Keratinocyte (primary cell): ENCODE results near the gene AGRN.

Experiments used
- EZH2 ChIP-seq: IDR thresholded peaks from one replicate; pipeline ENCODE4 v1.6.1; 2012; ENCODE audit warnings: inconsistent platforms, mild to moderate bottlenecking, low read length, moderate library complexity
- TF ChIP-seq, protein P1 (sequence below), 3 experiments: IDR thresholded peaks in 1 of 3; conservative IDR thresholded peaks in 1 of 3; optimal IDR thresholded peaks in 1 of 3; 2 replicates in 2 of 3; 3 replicates in 1 of 3; pipeline versions ENCODE3 to v1.5.1; 2011; ENCODE audit warnings: low read length in 3 of 3, mild to moderate bottlenecking in 3 of 3, moderate library complexity in 2 of 3, control low read depth in 1 of 3, inconsistent platforms in 1 of 3; ENCODE audit not compliant: insufficient read depth in 2 of 3; ENCODE audit errors: extremely low read depth in 1 of 3

DNA sequence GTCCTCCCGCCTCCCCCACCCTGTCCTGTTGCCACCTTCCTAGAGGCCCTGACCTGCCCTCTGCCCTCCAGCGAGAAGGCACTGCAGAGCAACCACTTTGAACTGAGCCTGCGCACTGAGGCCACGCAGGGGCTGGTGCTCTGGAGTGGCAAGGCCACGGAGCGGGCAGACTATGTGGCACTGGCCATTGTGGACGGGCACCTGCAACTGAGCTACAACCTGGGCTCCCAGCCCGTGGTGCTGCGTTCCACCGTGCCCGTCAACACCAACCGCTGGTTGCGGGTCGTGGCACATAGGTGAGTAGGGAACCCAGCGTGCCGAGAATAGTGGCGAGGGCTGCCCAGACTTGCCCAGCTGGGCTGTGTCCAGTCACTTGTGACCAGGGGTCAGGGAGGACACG lies 33.8 kb downstream of the AGRN start:
- TF ChIP-seq, protein P1, sequence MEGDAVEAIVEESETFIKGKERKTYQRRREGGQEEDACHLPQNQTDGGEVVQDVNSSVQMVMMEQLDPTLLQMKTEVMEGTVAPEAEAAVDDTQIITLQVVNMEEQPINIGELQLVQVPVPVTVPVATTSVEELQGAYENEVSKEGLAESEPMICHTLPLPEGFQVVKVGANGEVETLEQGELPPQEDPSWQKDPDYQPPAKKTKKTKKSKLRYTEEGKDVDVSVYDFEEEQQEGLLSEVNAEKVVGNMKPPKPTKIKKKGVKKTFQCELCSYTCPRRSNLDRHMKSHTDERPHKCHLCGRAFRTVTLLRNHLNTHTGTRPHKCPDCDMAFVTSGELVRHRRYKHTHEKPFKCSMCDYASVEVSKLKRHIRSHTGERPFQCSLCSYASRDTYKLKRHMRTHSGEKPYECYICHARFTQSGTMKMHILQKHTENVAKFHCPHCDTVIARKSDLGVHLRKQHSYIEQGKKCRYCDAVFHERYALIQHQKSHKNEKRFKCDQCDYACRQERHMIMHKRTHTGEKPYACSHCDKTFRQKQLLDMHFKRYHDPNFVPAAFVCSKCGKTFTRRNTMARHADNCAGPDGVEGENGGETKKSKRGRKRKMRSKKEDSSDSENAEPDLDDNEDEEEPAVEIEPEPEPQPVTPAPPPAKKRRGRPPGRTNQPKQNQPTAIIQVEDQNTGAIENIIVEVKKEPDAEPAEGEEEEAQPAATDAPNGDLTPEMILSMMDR (optimal IDR thresholded peaks at IDR 0.05 in 1 of 3, IDR thresholded peaks at IDR 0.05 in 1 of 3, conservative IDR thresholded peaks at IDR 0.05 in 1 of 3; ENCODE audit: extremely low read depth in 1 of 3, insufficient read depth in 2 of 3, low read length in 3 of 3): no peak
- TF ChIP-seq EZH2: no peak
